Measurements from ENCODE around the gene PAN3. TPM values are rescaled to one million over a fixed set of nuclear protein-coding genes. Genes with fewer than 3 reads are reported as not detected.

Gene PAN3
- total RNA-seq, 2 experiments from 2014 or later: 56.9 to 59.5 TPM

DNA sequence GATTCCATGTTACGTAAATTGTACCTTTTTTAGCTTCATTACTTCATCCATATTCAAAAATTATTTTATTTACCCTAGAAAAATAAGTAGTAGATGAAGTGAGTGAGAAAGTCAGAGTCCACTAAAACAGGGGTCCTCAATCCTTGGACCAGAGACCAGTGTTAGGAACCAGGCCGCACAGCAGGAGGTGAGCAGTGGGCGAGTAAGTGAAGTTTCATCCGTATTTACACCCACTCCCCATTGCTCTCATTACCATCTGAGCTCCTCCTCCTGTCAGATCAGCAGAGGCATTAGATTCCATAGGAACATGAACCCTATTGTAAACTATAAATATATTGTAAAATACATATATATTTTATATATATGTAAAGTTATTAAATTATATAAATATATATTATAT is 119.0 kb downstream of the PAN3 start:
- Histone ChIP-seq H3K36me3 (ENCODE audit: insufficient read depth, low read length) (peaks cover 53% of the 10 kb centered on the region), H3K9me3 (ENCODE audit: control insufficient read depth in 1 of 2, insufficient read depth in 1 of 2, low read length in 2 of 2) (no peaks in the 10 kb centered on the region), H3K4me3 (ENCODE audit: low read length) (no peak overlapping the region), H3K27me3 (ENCODE audit: control insufficient read depth in 1 of 2, insufficient read depth in 2 of 2, low read length in 2 of 2) (no peaks in the 10 kb centered on the region), H3K27ac (ENCODE audit: low read depth in 1 of 2, low read length in 2 of 2) (no peak overlapping the region), H3K4me1 (ENCODE audit: insufficient read depth, low read length) (no peaks in the 10 kb centered on the region)
- POLR2A ChIA-PET: interaction anchor here (1.4 kb wide), 1 partner anchor 9 kb away, joined by 3 read pairs; no protein-coding TSS in a partner anchor
- intact Hi-C loops (cut with DNase I, micrococcal nuclease): no loop called here
- ATAC-seq (ENCODE audit: poor library complexity): no peak
- Mint-ChIP-seq H3K27me3 (no peaks in the 10 kb centered on the region), H3K27ac (no peak overlapping the region), H3K9me3 (no peaks in the 10 kb centered on the region), H3K4me3 (no peak overlapping the region), H3K36me3 (ENCODE audit: low read depth) (peaks cover 68% of the 10 kb centered on the region), H3K4me1 (ENCODE audit: low read depth) (peaks cover 40% of the 10 kb centered on the region)
- TF ChIP-seq, protein P1, sequence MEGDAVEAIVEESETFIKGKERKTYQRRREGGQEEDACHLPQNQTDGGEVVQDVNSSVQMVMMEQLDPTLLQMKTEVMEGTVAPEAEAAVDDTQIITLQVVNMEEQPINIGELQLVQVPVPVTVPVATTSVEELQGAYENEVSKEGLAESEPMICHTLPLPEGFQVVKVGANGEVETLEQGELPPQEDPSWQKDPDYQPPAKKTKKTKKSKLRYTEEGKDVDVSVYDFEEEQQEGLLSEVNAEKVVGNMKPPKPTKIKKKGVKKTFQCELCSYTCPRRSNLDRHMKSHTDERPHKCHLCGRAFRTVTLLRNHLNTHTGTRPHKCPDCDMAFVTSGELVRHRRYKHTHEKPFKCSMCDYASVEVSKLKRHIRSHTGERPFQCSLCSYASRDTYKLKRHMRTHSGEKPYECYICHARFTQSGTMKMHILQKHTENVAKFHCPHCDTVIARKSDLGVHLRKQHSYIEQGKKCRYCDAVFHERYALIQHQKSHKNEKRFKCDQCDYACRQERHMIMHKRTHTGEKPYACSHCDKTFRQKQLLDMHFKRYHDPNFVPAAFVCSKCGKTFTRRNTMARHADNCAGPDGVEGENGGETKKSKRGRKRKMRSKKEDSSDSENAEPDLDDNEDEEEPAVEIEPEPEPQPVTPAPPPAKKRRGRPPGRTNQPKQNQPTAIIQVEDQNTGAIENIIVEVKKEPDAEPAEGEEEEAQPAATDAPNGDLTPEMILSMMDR (IDR thresholded peaks at IDR 0.05): no peak
- no peak for DNase-seq
- CTCF ChIA-PET: interaction anchor here (0.6 kb wide), 1 partner anchor 176 kb away, joined by 4 read pairs; no protein-coding TSS in a partner anchor

DNA sequence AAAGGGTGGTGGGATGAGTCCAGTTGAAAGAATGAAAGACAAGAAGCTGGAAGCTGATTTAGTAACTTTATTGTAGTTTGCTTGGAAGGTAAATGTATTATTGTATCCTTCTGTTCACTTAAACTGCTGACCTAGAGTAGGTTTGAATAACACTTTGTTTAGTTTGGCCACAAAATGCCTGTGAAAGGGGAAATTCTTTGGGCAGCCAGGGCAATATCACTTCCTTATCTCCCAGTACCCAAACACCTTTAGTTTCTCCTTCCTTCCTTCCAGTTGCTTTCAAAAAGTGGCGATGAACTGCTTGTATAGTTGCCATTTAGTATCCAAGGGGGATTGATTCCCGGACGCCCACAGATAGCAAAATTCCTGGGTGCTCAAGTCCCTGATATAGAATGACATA is 120.1 kb downstream of the PAN3 start:
- Mint-ChIP-seq H3K36me3 (ENCODE audit: low read depth) (peaks cover 66% of the 10 kb centered on the region), H3K4me1 (ENCODE audit: low read depth) (peaks cover 30% of the 10 kb centered on the region), H3K27ac (no peak overlapping the region), H3K9me3 (no peaks in the 10 kb centered on the region), H3K4me3 (no peak overlapping the region), H3K27me3 (no peaks in the 10 kb centered on the region)
- Histone ChIP-seq H3K4me1 (ENCODE audit: insufficient read depth, low read length) (no peaks in the 10 kb centered on the region), H3K4me3 (ENCODE audit: low read length) (no peak overlapping the region), H3K27me3 (ENCODE audit: control insufficient read depth in 1 of 2, insufficient read depth in 2 of 2, low read length in 2 of 2) (no peaks in the 10 kb centered on the region), H3K9me3 (ENCODE audit: control insufficient read depth in 1 of 2, insufficient read depth in 1 of 2, low read length in 2 of 2) (no peaks in the 10 kb centered on the region), H3K27ac (ENCODE audit: low read depth in 1 of 2, low read length in 2 of 2) (no peak overlapping the region), H3K36me3 (ENCODE audit: insufficient read depth, low read length) (peaks cover 61% of the 10 kb centered on the region)
- TF ChIP-seq, protein P1 (IDR thresholded peaks at IDR 0.05): no peak
- intact Hi-C loops (cut with DNase I, micrococcal nuclease): no loop called here
- CTCF ChIA-PET: no interaction called here
- POLR2A ChIA-PET: interaction anchor here (0.5 kb wide), 1 partner anchor 1760 kb away, joined by 3 read pairs; no protein-coding TSS in a partner anchor
- no peak for DNase-seq
- ATAC-seq (ENCODE audit: poor library complexity): no peak

DNA sequence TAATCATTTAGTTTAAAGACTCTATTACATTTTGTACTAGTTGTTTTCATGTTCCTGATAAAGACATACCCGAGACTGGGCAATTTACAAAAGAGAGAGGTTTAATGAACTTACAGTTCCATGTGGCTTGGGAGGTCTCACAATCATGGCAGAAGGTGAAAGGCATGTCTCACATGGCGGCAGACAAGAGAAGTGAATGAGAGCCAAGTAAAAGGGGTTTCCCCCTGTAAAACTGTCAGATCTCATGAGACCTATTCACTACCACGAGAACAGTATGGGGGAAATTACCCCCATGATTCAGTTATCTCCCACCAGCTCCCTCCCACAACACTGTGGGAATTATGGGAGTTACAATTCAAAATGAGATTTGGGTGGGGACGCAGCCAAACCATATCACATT is 129.2 kb downstream of the PAN3 start:
- TF ChIP-seq, protein P1 (IDR thresholded peaks at IDR 0.05): no peak
- no peak overlapping the region for H3K4me3 Mint-ChIP-seq
- no peak overlapping the region for H3K27ac ChIP-seq (ENCODE audit: low read depth in 1 of 2, low read length in 2 of 2)
- H3K36me3 Mint-ChIP-seq (ENCODE audit: low read depth): peaks cover 88% of the 10 kb centered on the region
- H3K4me3 ChIP-seq (ENCODE audit: low read length): no peak overlapping the region
- no peaks in the 10 kb centered on the region for H3K27me3 ChIP-seq (ENCODE audit: control insufficient read depth in 1 of 2, insufficient read depth in 2 of 2, low read length in 2 of 2)
- intact Hi-C loops (cut with DNase I, micrococcal nuclease): loop anchor here in 1 of 2 experiments (10.0 kb wide), 1 partner anchor 133 kb away; the partner anchor contains the start of gene PAN3
- DNase-seq (no peak), ATAC-seq (ENCODE audit: poor library complexity) (no peak)
- H3K4me1 Mint-ChIP-seq (ENCODE audit: low read depth): peaks cover 6% of the 10 kb centered on the region
- CTCF ChIA-PET: no interaction called here
- H3K27ac Mint-ChIP-seq: no peak overlapping the region
- H3K36me3 ChIP-seq (ENCODE audit: insufficient read depth, low read length): peaks cover 73% of the 10 kb centered on the region
- no peaks in the 10 kb centered on the region for H3K27me3 Mint-ChIP-seq
- H3K4me1 ChIP-seq (ENCODE audit: insufficient read depth, low read length): no peaks in the 10 kb centered on the region
- POLR2A ChIA-PET: no interaction called here
- no peaks in the 10 kb centered on the region for H3K9me3 ChIP-seq (ENCODE audit: control insufficient read depth in 1 of 2, insufficient read depth in 1 of 2, low read length in 2 of 2)
- no peaks in the 10 kb centered on the region for H3K9me3 Mint-ChIP-seq

Measured in CD4-positive, alpha-beta T cell (primary cell).